Hepatic stellate cell (primary cell): ENCODE results near the gene TRIM13.
"Not testable (repeated sequence)": the region's sequence is repeated elsewhere in the genome, so short reads cannot be mapped to it uniquely, and the experiment has no call there.

Experiments used
- DNase-seq: peaks from one replicate; pipeline ENCODE4 v3.0.0; 2011; ENCODE audit warnings: low spot score

TRIM13 gene, protein sequence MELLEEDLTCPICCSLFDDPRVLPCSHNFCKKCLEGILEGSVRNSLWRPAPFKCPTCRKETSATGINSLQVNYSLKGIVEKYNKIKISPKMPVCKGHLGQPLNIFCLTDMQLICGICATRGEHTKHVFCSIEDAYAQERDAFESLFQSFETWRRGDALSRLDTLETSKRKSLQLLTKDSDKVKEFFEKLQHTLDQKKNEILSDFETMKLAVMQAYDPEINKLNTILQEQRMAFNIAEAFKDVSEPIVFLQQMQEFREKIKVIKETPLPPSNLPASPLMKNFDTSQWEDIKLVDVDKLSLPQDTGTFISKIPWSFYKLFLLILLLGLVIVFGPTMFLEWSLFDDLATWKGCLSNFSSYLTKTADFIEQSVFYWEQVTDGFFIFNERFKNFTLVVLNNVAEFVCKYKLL

DNA sequence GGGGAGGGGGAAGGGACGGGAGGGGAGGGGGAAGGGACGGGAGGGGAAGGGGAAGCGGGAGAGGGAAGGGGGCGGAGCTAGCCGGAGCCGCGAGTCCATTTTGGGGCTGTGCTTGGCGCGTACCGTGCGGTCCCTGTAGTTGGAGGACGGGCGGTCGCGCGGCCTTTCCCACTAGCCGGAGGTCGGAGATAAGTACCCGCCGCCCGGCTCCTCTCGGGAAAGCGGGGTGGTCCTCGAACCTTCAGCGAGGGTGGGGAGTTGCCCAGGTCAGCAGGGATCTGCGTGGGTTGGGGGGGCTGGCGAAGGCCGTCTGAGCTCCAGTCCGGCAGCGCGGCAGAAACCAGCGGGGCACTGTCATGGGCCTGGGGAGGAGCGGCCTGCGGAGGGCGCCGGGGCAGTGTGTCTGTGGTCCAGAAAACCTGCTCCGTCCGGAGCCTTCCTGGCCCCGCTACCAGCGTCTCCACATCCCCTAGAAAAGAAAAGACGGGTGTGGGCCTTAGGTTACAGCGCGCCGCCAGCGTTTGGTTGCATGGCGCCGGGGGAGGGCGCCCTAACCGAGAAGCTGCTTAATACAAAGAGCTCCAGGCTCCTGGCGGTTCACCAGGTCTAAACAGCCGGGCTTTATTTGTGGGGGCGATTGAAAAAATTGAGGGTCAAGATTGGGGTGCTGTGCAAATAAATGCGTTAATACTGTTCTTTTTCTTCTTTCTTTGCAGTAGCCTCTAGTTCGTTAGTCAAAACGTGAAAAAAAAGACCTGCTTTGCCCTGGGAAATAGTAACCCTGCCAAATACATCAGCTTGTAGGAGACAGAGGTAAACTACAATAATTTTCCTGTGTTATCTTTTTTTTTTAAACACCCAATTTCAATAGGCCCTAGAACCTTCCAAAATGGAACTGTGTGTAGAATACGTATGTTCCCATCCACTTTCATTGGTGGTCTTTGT lies at the start of gene TRIM13:
Gene TRIM13, plus strand, starts transcription at position 92 of the 945 bp plus-strand sequence. CDS start 14,899 bp downstream, outside the sequence.
- DNase-seq = peak; percentile 82

DNA sequence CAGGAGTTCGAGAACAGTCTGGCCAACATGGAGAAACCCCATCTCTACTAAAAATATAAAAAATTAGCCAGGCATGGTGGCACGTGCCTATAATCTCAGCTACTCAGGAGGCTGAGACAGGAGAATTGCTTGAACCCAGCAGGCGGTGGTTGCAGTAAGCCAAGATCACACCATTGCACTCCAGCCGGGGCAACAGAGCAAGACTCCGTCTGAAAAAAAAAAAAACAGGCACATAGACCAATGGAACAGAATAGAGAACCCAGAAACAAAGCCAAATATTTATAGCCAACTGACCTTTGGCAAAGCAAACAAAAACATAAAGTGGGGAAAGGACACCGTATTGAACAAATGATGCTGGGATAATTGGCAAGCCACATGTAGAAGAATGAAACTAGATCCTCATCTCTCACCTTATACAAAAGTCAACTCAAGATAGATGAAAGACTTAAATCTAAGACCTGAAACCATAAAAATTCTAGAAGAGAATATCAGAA lies 48.0 kb upstream of the TRIM13 start:
- not testable (repeated sequence) for DNase-seq

DNA sequence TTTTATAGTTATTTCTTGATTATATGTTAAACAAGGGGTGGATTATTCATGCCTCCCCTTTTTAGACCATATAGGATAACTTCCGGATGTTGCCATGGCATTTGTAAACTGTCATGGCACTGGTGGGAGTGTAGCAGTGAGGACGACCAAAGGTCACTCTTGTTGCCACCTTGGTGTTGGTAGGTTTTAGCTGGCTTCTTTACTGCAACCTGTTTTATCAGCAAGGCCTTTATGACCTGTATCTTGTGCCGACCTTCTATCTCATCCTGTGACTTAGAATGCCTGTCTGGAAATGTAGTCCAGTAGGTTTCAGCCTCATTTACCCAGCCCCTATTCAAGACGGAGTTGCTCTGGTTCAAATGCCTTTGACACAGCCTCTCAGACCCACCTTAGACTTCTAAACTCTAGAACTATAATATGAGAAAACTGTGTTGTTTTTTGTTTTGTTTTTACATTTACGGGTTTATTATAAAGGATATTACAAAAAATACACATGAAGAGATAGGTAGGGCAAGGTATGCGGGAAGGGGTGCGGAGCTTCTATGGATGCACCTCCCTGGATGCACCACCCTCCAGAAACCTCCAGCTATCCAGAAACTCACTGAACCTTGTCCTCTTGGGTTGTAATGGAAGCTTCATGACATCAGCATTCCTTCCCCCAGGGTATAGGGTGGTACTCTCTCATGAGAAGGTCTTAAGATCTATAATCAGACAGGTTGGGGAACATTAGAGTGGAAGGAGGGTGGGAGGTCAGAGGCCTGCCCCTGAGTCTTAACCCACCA lies 44.9 kb upstream of the TRIM13 start:
- no peak for DNase-seq

DNA sequence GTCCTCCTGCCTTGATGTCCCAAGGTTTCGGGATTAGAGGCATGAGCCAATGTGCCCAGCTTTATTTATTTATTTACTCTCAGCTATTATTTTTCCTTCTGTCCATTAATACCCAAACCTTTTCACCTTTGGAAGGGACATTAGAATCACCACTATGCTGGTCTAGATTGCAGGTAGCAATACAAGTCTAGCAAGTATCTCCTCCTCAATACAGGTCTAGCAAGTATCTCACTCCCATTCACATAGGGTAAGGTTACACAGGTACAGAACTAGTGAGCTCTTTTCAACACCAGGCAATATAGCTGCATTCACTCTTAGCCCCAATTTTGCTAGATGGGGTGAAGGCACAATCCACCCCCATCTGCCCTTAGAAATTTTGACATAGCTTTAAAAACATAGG lies 43.3 kb upstream of the TRIM13 start:
- DNase-seq = no peak

DNA sequence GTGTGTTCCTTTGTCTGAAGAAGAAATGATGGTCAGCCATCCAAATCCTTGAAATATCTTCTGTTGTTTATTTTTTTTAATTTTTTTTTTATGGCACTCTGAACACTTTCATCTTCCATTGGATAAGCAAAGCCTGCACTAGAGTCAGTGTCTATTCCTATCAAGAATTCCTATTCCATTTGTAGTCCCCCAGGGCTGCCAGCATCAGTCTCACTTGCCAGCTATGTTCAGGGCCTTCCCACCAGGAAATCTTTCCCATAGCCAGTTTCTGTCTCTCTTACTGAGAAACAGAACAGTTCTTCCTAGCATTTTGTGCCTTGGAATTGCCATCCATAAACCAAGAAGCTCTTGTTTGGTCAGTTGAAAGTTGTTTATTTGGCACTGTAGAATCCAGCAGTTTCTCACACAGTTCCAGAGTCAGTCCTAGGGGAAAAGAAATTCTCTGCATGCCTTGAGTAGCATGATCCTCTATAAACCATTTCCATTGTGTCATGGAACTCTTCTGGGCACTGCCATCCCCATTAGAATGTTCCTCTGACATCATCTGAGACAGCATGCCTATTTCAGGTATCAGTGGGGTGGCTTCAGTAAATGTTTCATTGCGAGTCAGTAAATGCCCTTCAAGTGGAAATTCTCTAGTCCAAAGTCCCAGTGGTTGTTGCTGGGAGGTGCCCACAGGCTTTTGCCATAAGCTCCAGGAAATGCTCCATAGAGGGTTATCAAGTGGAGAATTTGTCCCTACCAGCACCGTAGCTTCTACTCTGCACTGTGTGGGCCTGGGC lies 42.0 kb upstream of the TRIM13 start:
- DNase-seq = no peak

DNA sequence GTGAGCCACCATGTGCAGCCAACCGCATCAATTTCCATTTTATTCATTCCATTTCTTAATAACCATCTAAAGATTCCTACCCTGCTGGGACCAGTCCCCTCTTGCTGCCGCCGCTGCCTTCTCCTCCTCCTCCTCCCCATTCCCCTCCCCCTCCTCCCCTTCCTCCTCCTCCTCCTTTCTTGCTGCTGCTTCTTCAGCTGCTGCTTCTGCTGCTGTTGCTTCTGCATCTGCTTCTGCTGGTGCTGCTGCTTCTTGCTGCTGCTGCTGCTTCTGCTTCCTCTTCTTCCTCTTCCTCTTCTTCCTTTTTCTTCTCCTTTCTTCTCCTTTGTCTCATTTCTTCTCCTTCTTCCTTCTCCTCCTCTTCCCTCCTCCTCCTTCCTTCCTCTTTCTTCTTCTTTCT lies 40.7 kb upstream of the TRIM13 start:
- DNase-seq = no peak

DNA sequence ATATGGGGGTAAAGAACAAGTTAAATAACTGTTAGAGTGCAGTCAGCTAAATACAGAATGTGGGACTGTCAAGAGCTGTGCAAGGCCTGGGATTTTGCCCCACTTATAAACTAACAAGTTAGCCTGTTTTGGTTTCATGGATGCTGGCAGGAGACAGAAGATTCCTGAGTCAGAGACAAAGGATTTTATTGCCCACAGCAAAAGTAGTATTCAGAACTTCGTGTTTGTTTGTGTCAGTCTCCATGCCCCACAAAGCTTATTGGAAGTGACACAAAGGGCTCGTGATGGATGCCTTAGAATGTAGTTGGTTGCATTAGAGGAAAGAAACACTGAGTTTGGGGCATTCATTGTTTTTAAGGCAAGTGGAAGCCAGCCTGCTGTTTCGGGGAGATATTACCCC lies 38.5 kb upstream of the TRIM13 start:
- DNase-seq = no peak

DNA sequence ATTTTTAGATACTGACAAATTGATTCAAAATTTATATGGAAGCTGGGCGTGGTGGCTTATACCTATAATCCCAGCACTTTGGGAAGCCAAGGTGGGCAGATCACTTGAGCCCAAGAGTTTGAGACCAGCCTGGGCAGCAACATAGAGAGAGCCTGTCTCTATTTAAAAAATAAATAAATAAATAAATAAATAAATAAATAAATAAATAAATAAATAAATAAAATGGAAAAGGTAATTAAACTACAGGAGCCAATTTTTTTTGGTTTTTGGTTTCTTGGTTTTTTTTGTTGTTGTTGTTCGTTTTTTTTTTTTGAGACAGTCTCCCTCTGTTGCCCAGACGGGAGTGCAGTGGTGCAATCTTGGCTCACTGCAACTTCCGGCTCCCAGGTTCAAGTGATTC lies 29.4 kb upstream of the TRIM13 start:
- DNase-seq = no peak

DNA sequence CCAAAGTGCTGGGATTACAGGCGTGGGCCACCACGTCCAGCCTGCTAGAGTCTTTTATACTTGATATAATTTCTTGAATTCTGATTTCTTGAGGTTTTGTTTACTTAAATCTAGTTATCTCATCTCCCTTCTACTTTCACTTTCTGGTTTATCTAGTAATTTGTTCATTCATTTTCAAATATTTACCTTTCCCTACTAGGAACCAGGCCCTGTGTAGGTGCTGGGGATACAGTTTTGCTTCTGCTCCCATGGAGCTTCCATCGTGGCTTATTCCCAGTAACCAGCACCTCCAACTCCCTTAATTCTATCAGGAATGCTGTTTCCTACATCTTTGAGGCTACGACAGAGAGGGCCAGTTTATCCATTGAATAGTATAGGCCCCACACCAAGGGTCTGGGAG lies 24.1 kb upstream of the TRIM13 start:
- DNase-seq = no peak

DNA sequence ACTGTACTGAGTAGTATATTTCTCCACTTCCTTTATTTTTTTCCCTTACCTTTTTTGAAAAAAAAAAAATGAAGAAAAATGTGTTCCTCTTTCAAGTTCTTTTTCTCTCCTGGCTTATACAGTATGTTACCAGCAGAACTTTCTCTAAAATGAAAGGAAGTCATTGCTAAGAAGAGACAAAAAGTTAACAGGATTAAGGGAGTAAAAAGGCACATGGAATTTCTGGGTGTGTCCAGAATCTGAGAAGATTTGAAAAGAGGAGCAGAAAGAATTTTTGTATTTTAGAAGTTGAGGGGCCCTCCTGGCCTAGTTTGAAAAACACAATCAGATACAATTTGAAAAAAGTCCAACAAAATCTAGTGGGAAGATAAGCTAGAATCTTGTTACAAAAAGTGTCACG lies 21.0 kb upstream of the TRIM13 start:
- no peak for DNase-seq

DNA sequence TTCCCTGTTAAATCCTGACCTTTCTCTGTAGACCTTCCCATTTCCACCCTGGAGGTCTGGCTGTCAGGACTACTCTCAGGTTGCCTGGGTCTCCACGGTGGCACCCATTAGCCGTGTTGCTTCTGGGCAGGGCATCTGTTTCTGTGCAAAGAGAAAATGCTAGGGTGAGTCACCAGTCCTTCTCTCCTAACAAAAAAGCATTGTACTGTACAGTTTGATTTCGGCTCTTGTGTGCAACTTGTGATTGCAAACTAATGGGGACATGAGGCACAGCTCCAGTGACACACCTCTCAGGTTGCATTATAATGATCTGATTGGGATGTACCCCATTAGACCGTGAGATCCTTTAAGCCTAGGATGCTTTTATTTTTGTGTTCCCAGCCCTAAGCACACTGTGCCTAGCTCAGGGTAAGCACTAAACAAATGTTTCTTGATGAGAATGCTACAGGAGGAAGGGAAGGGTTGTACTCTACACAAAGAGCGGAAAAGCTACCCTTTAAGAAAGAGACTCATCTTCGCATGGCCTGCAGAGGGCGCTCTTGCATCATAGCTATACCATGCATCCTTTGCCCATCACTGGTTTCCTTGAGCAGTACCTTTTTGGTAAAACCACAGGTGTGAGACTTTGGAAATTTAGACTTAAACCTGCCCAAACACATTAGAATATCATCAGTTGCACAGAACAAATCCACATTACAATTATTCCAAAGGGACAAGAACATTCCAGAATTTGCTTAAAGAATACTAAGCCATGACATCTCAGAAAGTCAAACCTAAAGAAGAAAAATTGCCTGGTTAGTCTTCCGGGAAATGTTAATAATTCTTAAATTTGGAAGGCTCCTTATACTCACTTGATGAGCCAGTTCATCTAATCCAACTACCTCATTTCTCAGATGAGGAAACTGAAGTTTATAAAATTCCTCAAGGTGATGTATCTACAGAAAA lies 20.3 kb upstream of the TRIM13 start:
- DNase-seq = peak; percentile 55

DNA sequence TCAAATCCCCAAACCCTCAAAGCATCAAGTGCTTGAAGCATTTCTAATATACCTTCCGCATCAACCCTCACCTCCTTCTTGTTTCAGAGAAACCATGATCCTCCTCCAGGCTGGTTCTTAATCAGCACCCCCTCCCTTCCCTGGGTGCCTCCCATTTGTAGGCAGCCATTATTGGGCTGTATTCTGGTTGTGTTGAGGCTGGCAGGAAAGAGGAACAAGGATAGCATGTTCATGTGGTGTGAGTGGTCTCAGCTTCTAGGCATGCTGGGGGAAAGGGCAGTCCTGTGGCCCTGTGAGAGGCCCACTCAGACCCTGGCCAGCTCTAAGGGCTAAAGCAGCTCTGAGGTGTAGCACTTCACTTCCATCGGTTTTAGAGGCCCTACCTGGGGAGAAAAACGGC lies 18.9 kb upstream of the TRIM13 start:
- DNase-seq = no peak

DNA sequence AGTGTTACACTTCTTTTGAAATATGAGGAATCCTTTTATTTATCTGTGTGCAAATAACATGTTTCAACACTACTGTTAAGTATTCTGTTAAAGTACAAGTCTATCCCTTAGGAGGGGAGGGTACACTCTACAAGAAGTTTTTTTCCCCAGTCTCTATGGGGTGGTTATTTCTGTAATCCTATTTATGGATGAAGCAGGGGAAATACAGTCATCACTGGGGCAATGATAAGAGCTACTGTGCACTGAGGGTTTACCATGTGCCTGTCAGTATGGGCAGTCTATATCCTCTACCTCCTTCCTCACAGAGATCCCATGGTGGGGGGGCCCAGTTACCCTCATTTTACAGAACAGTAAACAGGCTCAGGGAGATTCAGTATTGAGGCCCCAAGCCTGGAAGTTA lies 16.6 kb upstream of the TRIM13 start:
- DNase-seq = no peak

DNA sequence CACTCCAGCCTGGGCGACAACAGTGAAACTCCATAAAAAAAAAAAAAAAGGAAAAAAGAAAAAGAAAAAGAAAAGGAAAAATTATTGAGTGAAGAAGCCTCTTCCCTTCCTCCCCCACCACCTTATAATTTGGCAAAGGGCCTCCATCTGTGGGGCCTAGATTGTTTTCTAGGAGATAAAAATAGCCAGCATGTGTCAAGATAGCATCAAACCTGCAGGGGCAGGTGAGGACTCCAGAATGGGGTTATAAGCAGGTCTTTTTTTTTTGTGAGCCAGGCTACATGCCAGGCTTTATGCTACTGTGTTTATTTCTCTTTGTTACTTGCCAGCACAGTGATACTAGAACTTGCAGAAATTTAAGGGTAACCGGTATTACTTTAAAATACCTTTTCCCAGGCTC lies 11.7 kb upstream of the TRIM13 start:
- no peak for DNase-seq

DNA sequence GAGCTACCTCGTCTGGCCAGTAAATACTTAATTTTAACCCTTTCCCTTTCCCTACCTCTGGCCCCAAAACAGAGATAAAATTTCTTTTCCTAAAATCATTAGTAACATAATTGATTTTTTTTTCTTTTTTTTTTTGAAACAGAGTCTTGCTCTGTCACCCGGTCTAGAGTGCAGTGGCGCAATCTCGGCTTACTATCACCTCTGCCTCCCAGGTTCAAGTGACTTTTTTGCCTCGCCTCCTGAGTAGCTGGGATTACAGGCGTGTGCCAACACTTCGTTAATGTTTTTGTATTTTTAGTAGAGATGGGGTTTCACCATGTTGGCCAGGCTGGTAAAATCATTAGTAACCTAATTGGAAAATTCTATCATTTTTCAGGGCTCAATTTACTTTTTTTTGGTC lies 10.4 kb upstream of the TRIM13 start:
- DNase-seq = no peak

DNA sequence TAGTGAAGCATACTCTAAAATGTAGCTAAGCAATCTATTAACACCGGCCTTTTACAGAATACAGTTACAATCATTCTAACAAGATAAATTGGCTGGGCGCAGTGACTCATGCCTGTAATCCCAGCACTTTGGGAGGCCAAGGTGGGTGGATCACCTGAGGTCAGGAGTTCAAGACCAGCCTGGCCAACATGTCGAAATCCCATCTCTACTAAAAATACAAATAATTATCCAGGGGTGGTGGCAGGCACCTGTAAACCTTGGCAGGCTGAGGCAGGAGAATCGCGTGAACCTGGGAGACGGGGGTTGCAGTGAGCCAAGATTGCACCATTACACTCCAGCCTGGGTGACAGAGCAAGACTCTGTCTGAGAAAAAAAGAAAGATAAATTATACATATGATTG lies 6.2 kb upstream of the TRIM13 start:
- not testable (repeated sequence) for DNase-seq

DNA sequence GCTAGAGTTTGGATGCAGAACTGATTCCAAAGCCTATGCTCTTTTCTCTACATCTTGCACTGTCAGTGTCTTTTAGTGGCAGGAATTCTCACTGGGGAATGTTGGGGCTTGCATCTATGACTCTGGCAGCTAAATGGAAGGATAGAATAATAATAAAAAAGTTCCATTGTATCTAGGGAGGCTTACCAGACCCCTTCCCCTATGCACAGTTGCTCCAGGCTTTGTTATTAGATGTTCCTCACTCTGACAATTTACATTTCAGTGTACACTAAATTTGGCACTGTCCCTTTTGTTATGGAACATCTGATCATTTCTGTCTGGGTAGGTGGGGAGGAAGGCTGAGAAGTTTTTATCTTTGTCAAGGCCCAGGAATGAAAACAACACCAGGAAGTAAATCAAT lies 3.7 kb upstream of the TRIM13 start:
- no peak for DNase-seq

DNA sequence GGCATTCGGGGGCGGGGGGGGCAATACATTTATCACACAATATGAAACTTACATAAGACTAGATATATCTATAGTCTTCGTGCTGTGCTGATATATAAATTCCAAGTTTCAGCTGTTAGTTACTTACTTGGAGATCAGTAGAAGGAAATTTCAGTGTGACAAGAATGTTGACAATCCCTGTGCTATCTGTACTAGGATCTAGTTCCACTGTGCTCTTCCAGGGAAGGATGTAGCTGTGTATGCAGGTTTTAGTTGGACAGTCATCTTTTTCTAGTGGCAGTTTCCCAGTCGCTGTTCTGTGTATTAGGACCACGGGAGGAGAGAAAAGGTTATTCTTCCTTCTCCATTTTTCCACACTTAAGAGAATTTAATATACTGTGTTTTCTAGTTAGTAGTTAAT lies 3.2 kb upstream of the TRIM13 start:
- no peak for DNase-seq

DNA sequence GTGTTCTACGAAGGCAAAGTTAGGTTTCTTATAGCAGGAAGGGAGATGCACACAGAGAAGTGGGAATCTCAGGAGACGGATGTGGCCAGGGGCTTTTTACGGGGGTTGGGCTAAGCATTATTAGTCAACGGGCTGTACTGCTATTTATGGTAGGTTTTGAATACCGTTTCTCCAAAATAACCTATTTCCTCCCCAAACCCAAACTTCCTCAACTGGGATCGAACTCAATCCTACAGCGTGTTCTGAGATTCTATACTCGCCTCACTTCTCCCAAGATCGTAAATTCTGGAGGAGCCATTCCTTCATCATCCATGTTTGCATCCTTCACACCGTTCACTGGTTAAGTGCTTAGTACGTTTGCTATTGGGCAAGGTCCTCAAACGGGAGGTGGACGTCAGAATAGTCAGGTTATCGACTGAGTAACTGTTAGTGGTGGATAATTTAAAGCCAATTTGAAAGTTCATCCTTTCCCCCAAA lies 1.2 kb upstream of the TRIM13 start:
- DNase-seq = no peak
